ENCODE data around the gene CERS4. TPM values are rescaled to one million over a fixed set of nuclear protein-coding genes. Genes with fewer than 3 reads are reported as not detected.
"Not testable (repeated sequence)": the region's sequence is repeated elsewhere in the genome, so short reads cannot be mapped to it uniquely, and the experiment has no call there.

The CERS4 gene
- total and polyA plus RNA-seq, 11 donors = 11.1 to 37.7 (median 20.6) TPM

DNA sequence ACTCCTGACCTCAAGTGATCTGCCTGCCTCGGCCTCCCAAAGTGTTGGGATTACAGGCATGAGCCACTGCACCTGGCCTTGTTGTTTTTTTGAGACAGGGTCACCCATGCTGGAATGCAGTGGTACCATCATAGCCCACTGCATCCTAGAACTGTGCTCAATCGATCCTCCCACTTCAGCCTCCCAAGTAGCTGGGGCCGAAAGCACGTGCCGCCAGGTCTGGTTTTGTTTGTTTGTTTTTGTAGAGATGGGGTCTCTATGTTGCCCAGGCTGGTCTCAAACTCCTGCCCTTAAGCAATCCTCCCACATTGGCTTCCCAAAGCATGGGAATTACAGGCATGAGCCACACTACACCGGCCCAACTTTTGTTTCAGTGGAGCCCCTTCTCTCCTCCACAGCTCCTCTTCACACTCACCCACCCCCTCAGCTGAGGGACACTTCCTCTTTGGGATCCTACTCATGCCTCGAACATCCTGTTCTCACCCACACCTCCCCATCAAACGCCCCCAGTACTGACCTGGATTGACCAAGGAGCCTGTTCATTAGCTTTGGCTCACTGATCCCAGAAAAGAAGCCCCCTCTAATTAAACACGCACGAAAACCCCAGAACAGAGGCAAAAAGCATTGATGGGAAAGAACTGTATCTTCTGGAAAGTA is 12.8 kb upstream of the CERS4 start:
- H3K9me3 ChIP-seq = no peaks in the 10 kb centered on the region
- ATAC-seq (no peak), DNase-seq (no peak)
- H3K4me1 ChIP-seq = peaks cover 0 to 33% (median 11%) of the 10 kb centered on the region in 12 donors
- no peaks in the 10 kb centered on the region for H3K36me3 ChIP-seq
- H3K27ac ChIP-seq = no peak overlapping the region
- no peak for TF ChIP-seq POLR2A (IDR thresholded peaks at IDR 0.05)
- TF ChIP-seq, protein P1, sequence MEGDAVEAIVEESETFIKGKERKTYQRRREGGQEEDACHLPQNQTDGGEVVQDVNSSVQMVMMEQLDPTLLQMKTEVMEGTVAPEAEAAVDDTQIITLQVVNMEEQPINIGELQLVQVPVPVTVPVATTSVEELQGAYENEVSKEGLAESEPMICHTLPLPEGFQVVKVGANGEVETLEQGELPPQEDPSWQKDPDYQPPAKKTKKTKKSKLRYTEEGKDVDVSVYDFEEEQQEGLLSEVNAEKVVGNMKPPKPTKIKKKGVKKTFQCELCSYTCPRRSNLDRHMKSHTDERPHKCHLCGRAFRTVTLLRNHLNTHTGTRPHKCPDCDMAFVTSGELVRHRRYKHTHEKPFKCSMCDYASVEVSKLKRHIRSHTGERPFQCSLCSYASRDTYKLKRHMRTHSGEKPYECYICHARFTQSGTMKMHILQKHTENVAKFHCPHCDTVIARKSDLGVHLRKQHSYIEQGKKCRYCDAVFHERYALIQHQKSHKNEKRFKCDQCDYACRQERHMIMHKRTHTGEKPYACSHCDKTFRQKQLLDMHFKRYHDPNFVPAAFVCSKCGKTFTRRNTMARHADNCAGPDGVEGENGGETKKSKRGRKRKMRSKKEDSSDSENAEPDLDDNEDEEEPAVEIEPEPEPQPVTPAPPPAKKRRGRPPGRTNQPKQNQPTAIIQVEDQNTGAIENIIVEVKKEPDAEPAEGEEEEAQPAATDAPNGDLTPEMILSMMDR (IDR thresholded peaks at IDR 0.05) = no peak
- intact Hi-C loops (cut with DNase I) = no loop called here
- H3K4me3 ChIP-seq = no peak overlapping the region
- 54 to 72% (median 61%) methylated on average over 10 of the region's 10 CpGs for WGBS, 4 donors
- H3K27me3 ChIP-seq = no peaks in the 10 kb centered on the region

DNA sequence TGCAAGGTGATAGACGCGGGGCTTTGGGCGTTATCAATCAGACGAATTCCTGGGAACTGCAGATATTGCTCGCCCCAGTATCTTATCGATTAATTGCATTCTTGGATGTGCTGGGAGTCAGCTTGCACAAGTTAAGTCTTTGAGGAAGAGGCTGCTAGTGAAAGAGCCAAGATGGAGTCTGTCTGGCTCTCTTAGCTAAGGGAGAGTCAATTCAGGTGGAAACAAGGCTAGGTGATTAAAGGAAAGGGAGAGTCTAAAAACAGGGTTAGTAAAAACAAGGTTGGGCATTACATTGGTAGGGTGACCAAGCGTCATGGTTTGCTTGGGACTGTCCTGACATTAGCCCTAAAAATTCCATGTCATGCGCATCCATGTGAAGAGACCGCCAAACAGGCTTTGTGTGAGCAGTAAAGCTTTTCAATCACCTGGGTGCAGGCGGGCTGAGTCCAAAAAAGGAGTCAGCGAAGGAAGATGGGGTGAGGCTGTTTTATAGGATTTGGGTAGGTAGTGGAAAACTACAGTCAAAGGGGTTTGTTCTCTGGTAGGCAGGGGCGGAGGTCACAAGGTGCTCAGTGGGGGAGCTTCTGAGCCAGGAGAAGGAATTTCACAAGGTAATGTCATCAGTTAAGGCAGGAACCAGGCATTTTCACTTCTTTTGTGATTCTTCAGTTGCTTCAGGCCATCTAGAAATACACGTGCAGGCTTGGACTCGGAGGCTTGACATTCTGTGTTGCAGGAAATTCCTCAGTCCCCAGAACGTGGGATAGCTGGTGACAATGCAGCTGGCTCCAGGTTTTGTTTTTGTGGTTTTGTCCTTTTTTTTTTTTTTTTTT is 5.7 kb upstream of the CERS4 start:
- DNase-seq; H3K4me1 ChIP-seq; H3K4me3 ChIP-seq; ATAC-seq; H3K36me3 ChIP-seq; intact Hi-C loops (cut with DNase I); H3K9me3 ChIP-seq; H3K27me3 ChIP-seq; H3K27ac ChIP-seq: not testable (repeated sequence)
- WGBS, 4 donors = 56 to 64% (median 62%) methylated on average over 15 of the region's 15 CpGs

DNA sequence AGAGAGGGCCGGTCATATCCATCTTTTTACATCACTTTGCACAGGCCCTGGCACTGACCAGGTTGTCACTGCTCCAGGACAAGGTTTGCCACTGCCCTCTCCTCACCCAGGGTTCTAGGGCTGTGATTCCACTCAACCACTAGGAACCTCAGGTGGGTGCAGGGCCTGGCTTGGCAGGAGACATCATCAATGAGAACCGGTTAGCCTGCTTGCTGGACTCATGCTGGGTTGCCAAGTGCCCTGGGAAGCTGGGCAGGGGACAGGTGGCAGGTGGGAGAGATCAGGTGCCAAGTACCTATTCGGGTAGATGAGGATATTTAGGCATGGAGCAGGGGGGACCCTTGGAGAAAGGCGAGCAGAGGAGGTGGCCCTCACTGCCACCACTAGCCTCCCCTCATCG is 4.2 kb upstream of the CERS4 start:
- no peaks in the 10 kb centered on the region for H3K9me3 ChIP-seq
- peaks cover 0 to 16% (median 6%) of the 10 kb centered on the region in 12 donors for H3K4me1 ChIP-seq
- no peaks in the 10 kb centered on the region for H3K36me3 ChIP-seq
- H3K27ac ChIP-seq = no peak overlapping the region
- intact Hi-C loops (cut with DNase I) = loop anchor here in 1 of 10 donors (5.0 kb wide), 1 partner anchor 37 kb away; no protein-coding TSS in a partner anchor
- H3K27me3 ChIP-seq = peaks cover 0 to 8% (median 0%) of the 10 kb centered on the region in 9 donors
- ATAC-seq (no peak), DNase-seq (no peak)
- H3K4me3 ChIP-seq = no peak overlapping the region
- 77 to 87% (median 86%) methylated on average over 4 to 5 of the region's 5 CpGs for WGBS, 4 donors
- TF ChIP-seq, protein P1 (IDR thresholded peaks at IDR 0.05) = no peak

DNA sequence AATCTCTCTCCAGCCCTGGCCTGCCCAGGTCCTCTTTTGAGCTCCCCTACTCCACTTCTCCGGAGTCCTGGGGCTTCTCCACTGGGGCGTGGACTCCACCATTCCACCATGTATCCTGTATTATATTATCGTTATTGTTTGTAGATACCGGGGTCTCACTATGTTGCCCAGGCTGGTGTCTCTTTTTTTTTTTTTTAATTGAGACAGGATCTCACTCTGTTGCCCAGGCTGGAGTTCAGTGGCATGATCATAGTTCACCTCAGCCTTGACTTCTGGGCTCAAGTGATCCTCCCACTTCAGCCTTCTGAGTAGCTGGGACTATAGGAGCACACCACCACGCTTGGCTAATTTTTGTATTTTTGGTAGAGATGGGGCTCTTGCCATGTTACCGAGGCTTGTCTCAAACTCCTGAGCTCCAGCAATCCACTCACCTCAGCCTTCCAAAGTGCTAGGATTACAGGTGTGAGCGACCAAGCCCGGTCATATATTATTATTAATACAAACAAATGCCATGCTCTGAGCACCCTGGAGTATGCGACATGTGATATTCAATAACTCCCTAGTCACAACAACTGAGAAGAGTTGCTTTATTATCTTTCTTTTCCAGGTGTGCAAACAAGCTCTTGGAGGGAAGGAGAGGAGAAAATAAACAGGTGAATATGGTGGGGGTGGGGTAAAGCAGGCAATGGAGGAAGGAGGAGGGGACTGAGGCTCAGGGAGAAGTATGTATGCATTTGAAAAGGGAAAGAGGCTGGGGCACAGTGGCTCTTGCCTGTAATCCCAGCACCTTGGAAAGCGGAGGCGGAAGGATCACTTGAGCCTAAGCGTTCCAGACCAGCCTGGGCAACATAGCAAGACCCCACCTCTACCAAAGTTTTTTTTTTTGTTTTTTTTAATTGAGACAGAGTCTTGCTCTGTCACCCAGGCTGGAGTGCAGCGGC is 2.8 kb upstream of the CERS4 start:
- intact Hi-C loops (cut with DNase I) = loop anchor here in 1 of 10 donors (5.0 kb wide), 1 partner anchor 36 kb away; no protein-coding TSS in a partner anchor
- ATAC-seq (no peak), DNase-seq (no peak)
- Histone ChIP-seq H3K36me3 (no peaks in the 10 kb centered on the region), H3K4me1 (peaks cover 0 to 27% (median 9%) of the 10 kb centered on the region in 12 donors), H3K4me3 (no peak overlapping the region), H3K9me3 (no peaks in the 10 kb centered on the region), H3K27me3 (peaks cover 0 to 8% (median 0%) of the 10 kb centered on the region in 9 donors), H3K27ac (no peak overlapping the region)
- TF ChIP-seq, protein P1 (IDR thresholded peaks at IDR 0.05) = no peak
- WGBS, 4 donors = 93 to 94% (median 93%) methylated on average over 13 of the region's 13 CpGs

DNA sequence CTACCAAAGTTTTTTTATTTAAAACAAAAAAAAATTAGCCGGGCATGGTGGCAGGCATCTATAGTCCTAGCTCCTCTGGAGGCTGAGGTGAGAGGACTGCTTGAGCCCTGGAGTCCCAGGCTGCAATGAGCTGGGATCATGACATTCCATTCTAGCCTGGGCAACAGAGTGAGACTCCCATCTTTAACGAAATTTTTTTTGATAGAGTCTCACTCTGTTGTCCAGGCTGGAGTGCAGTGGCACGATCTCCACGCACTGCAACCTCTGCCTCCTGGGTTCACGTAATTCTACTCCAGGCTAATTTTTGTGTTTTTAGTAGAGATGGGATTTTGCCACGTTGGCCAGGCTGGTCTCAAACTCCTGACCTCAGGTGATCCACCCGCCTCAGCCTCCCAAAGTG is 1.8 kb upstream of the CERS4 start:
- not testable (repeated sequence) for ATAC-seq, H3K27me3 ChIP-seq, H3K27ac ChIP-seq, H3K36me3 ChIP-seq, DNase-seq, H3K4me3 ChIP-seq, H3K9me3 ChIP-seq
- 91 to 95% (median 92%) methylated on average over 7 of the region's 7 CpGs for WGBS, 4 donors
- intact Hi-C loops (cut with DNase I) = loop anchor here in 1 of 10 donors (5.0 kb wide), 1 partner anchor 35 kb away; no protein-coding TSS in a partner anchor
- peaks cover 0 to 27% (median 9%) of the 10 kb centered on the region in 12 donors for H3K4me1 ChIP-seq
